ENCODE data around the gene ZFHX3. TPM values are rescaled to one million over a fixed set of nuclear protein-coding genes. Genes with fewer than 3 reads are reported as not detected.

The ZFHX3 gene
- total RNA-seq, 2 experiments from 2014 or later = 0.21 to 0.68 TPM

- Mint-ChIP-seq H3K4me3 (no peak overlapping the region), H3K36me3 (no peaks in the 10 kb centered on the region), H3K4me1 (ENCODE audit: low read depth) (no peaks in the 10 kb centered on the region), H3K27me3 (no peaks in the 10 kb centered on the region), H3K9me3 (no peaks in the 10 kb centered on the region), H3K27ac (no peak overlapping the region)
- intact Hi-C loops (cut with micrococcal nuclease) = no loop called here
- ChIA-PET CTCF (no interaction called here), POLR2A (no interaction called here)
- DNase-seq = no peak
Observed at GRCh38 chr16:72901000-72901627, 146.8 kb downstream of the ZFHX3 start.

- ChIA-PET CTCF (no interaction called here), POLR2A (no interaction called here)
- Mint-ChIP-seq H3K27me3 (no peaks in the 10 kb centered on the region), H3K4me1 (ENCODE audit: low read depth) (no peaks in the 10 kb centered on the region), H3K27ac (no peak overlapping the region), H3K36me3 (no peaks in the 10 kb centered on the region), H3K4me3 (no peak overlapping the region), H3K9me3 (no peaks in the 10 kb centered on the region)
- no peak for DNase-seq
- intact Hi-C loops (cut with micrococcal nuclease) = no loop called here
Observed at GRCh38 chr16:72898216-72898825, 149.6 kb downstream of the ZFHX3 start.

- Mint-ChIP-seq H3K4me3 (no peak overlapping the region), H3K27me3 (no peaks in the 10 kb centered on the region), H3K9me3 (no peaks in the 10 kb centered on the region), H3K4me1 (ENCODE audit: low read depth) (no peaks in the 10 kb centered on the region), H3K27ac (no peak overlapping the region), H3K36me3 (no peaks in the 10 kb centered on the region)
- ChIA-PET POLR2A (no interaction called here), CTCF (no interaction called here)
- intact Hi-C loops (cut with micrococcal nuclease) = no loop called here
- no peak for DNase-seq
Observed at GRCh38 chr16:72897707-72898106, 150.2 kb downstream of the ZFHX3 start.

- no peak overlapping the region for H3K27ac Mint-ChIP-seq
- no peak overlapping the region for H3K4me3 Mint-ChIP-seq
- no peaks in the 10 kb centered on the region for H3K27me3 Mint-ChIP-seq
- ChIA-PET POLR2A (no interaction called here), CTCF (no interaction called here)
- H3K36me3 Mint-ChIP-seq = no peaks in the 10 kb centered on the region
- intact Hi-C loops (cut with micrococcal nuclease) = no loop called here
- no peaks in the 10 kb centered on the region for H3K4me1 Mint-ChIP-seq (ENCODE audit: low read depth)
- H3K9me3 Mint-ChIP-seq = no peaks in the 10 kb centered on the region
- no peak for DNase-seq
Observed at GRCh38 chr16:72896485-72897118, 151.3 kb downstream of the ZFHX3 start.

GRCh38 chr16:72895951-72896350 is 152.0 kb downstream of the ZFHX3 start:
- H3K36me3 Mint-ChIP-seq = no peaks in the 10 kb centered on the region
- H3K4me1 Mint-ChIP-seq (ENCODE audit: low read depth) = no peaks in the 10 kb centered on the region
- CTCF ChIA-PET = no interaction called here
- POLR2A ChIA-PET = no interaction called here
- H3K27ac Mint-ChIP-seq = no peak overlapping the region
- no peak for DNase-seq
- intact Hi-C loops (cut with micrococcal nuclease) = no loop called here
- H3K4me3 Mint-ChIP-seq = no peak overlapping the region
- H3K9me3 Mint-ChIP-seq = no peaks in the 10 kb centered on the region
- no peaks in the 10 kb centered on the region for H3K27me3 Mint-ChIP-seq

- H3K4me3 Mint-ChIP-seq = no peak overlapping the region
- DNase-seq = no peak
- no peaks in the 10 kb centered on the region for H3K4me1 Mint-ChIP-seq (ENCODE audit: low read depth)
- ChIA-PET CTCF (no interaction called here), POLR2A (no interaction called here)
- no peaks in the 10 kb centered on the region for H3K27me3 Mint-ChIP-seq
- intact Hi-C loops (cut with micrococcal nuclease) = no loop called here
- no peaks in the 10 kb centered on the region for H3K36me3 Mint-ChIP-seq
- no peaks in the 10 kb centered on the region for H3K9me3 Mint-ChIP-seq
- no peak overlapping the region for H3K27ac Mint-ChIP-seq
Observed at GRCh38 chr16:72894293-72895151, 153.4 kb downstream of the ZFHX3 start.

- intact Hi-C loops (cut with micrococcal nuclease) = no loop called here
- CTCF ChIA-PET = no interaction called here
Observed at GRCh38 chr16:72891291-72892227, 156.4 kb downstream of the ZFHX3 start.

GRCh38 chr16:72890587-72890986 is 157.3 kb downstream of the ZFHX3 start:
- intact Hi-C loops (cut with micrococcal nuclease) = no loop called here
- DNase-seq = no peak

More at GRCh38 chr16:72891291-72892227, 156.4 kb downstream of the ZFHX3 start:
- no peak for DNase-seq
- H3K9me3 Mint-ChIP-seq = no peaks in the 10 kb centered on the region
- no peak overlapping the region for H3K4me3 Mint-ChIP-seq
- no peak overlapping the region for H3K27ac Mint-ChIP-seq
- H3K36me3 Mint-ChIP-seq = no peaks in the 10 kb centered on the region
- no peaks in the 10 kb centered on the region for H3K4me1 Mint-ChIP-seq (ENCODE audit: low read depth)
- POLR2A ChIA-PET = no interaction called here
- H3K27me3 Mint-ChIP-seq = no peaks in the 10 kb centered on the region

GRCh38 chr16:72889616-72890582 is 158.0 kb downstream of the ZFHX3 start:
- no peak for DNase-seq
- no peaks in the 10 kb centered on the region for H3K27me3 Mint-ChIP-seq
- intact Hi-C loops (cut with micrococcal nuclease) = no loop called here
- no peaks in the 10 kb centered on the region for H3K9me3 Mint-ChIP-seq
- ChIA-PET CTCF (no interaction called here), POLR2A (no interaction called here)
- H3K4me1 Mint-ChIP-seq (ENCODE audit: low read depth) = no peaks in the 10 kb centered on the region
- H3K4me3 Mint-ChIP-seq = no peak overlapping the region
- no peak overlapping the region for H3K27ac Mint-ChIP-seq
- no peaks in the 10 kb centered on the region for H3K36me3 Mint-ChIP-seq

More at GRCh38 chr16:72890587-72890986, 157.3 kb downstream of the ZFHX3 start:
- Mint-ChIP-seq H3K9me3 (no peaks in the 10 kb centered on the region), H3K27me3 (no peaks in the 10 kb centered on the region), H3K36me3 (no peaks in the 10 kb centered on the region), H3K4me1 (ENCODE audit: low read depth) (no peaks in the 10 kb centered on the region), H3K27ac (no peak overlapping the region), H3K4me3 (no peak overlapping the region)
- ChIA-PET POLR2A (no interaction called here), CTCF (no interaction called here)

DNA sequence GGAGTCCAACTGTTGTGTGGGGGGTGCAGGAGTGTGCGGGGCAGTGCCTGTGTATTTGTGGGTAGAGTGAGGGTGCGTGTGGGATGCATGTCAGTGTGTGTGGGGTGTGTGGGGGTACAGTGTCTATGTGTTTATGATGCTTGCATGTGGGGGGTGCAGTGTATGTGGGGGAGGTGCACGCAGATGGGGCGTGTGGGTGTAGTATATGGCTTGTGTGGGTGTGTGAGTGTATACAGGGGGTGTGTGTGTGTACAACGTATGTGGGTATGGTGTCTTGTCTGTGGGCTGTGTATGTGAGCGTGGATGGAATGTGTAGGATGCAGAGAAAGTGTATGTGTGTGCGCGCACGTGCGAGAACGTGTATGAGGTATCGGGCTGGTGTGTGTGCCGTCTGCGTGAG is 160.4 kb downstream of the ZFHX3 start:
- intact Hi-C loops (cut with micrococcal nuclease) = no loop called here
- no peaks in the 10 kb centered on the region for H3K4me1 Mint-ChIP-seq (ENCODE audit: low read depth)
- POLR2A ChIA-PET = no interaction called here
- no peaks in the 10 kb centered on the region for H3K9me3 Mint-ChIP-seq
- no peaks in the 10 kb centered on the region for H3K36me3 Mint-ChIP-seq
- H3K4me3 Mint-ChIP-seq = no peak overlapping the region
- H3K27me3 Mint-ChIP-seq = no peaks in the 10 kb centered on the region
- CTCF ChIA-PET = no interaction called here
- no peak overlapping the region for H3K27ac Mint-ChIP-seq
- no peak for DNase-seq

DNA sequence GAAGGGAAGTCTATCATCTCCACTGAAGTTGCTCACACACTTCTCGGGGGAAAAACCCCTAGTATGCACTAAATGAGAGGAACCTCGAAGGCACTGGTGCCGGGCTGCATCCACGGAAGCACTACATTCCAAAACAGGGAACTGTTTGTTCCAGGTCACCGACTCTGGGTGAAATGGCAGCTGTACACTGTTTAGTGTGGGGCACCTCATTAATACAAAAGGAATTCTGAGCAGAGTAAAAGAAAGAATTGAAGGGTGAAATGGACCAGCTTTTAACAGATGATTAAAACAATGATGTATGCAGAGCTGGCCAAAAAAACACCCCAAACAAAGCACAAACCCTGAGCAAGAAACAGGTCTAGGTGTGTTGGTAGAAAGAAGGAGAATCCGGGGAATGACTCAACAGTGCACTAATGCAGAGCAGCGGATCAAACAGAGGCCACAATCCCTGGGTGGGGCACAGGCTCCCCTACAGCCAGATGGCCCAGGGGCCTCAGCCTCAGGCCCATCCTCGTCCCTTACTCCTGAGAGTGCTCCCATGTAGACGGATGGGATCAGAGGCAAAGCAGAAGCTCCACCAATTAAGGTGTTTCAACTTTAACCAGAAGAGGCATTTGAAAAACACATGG is 161.5 kb downstream of the ZFHX3 start:
- Mint-ChIP-seq H3K36me3 (no peaks in the 10 kb centered on the region), H3K27ac (no peak overlapping the region), H3K4me3 (no peak overlapping the region), H3K4me1 (ENCODE audit: low read depth) (no peaks in the 10 kb centered on the region), H3K9me3 (no peaks in the 10 kb centered on the region), H3K27me3 (no peaks in the 10 kb centered on the region)
- intact Hi-C loops (cut with micrococcal nuclease) = no loop called here
- ChIA-PET CTCF (no interaction called here), POLR2A (no interaction called here)
- no peak for DNase-seq
